ENCODE results near the gene RSRC1. TPM values are rescaled to one million over a fixed set of nuclear protein-coding genes. Genes with fewer than 3 reads are reported as not detected.
"Not testable (repeated sequence)": the region's sequence is repeated elsewhere in the genome, so short reads cannot be mapped to it uniquely, and the experiment has no call there.

Gene RSRC1
- total RNA-seq, 2 experiments from 2014 or later = 37.8 to 38.2 TPM

DNA sequence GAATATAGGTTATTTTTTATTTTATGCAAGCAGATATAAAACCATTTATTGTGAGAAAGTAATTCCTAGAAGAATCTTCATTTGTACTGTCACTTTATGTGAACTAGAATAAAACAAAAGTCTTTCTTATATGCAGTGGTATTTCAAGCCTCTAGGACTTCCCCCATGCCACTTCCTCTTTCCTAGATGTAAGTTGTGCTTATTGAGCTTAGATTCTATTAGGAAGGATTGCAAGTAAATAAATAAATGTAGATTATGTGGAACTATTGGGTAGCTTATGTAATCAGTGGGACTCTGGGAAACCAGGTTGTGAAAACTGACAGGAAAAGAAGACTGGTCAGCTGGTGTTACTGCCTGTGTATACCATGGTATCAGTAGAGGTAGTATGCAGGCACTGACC is 169.7 kb downstream of the RSRC1 start:
- ChIA-PET POLR2A (no interaction called here), CTCF (no interaction called here)

DNA sequence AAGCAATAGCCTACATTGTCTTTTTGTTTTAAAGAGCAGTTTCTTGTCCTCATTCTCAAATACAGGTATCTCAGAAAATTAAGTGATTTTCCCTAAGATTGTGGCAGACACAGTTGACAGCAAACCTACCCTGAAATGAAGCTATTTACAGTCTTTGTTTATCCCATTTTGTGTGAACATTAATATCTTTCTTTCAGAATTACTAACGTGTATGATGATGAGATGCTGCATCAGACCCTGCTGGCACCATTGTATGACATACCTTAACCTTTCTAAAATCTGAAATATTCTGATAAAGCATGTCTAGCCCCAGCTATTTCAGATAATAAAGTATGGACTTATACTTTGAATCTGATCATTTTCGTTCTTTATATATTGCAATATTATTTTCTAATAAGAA is 185.9 kb downstream of the RSRC1 start:
- POLR2A ChIA-PET = no interaction called here

DNA sequence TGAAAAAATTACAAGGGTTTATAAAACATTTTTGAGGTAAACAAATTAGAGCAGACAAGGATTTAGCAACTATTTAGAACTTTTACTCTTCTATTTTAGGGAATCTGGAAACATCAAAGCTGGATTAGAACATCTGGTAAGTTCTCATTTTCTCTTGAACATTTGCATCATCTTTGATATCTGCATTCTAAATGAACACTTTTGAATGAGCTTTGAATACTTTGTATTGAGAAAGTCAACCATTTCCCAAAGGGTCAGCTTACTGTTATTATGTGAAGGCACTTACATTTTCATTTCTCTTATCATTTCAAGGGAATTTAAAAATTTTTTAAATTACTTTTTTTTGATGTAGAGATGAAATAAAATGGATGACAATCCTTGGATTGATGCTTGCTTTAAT is 188.1 kb downstream of the RSRC1 start:
- CTCF ChIA-PET = no interaction called here
- POLR2A ChIA-PET = no interaction called here

More for the DNA sequence above, 185.9 kb downstream of the RSRC1 start:
- CTCF ChIA-PET = no interaction called here

DNA sequence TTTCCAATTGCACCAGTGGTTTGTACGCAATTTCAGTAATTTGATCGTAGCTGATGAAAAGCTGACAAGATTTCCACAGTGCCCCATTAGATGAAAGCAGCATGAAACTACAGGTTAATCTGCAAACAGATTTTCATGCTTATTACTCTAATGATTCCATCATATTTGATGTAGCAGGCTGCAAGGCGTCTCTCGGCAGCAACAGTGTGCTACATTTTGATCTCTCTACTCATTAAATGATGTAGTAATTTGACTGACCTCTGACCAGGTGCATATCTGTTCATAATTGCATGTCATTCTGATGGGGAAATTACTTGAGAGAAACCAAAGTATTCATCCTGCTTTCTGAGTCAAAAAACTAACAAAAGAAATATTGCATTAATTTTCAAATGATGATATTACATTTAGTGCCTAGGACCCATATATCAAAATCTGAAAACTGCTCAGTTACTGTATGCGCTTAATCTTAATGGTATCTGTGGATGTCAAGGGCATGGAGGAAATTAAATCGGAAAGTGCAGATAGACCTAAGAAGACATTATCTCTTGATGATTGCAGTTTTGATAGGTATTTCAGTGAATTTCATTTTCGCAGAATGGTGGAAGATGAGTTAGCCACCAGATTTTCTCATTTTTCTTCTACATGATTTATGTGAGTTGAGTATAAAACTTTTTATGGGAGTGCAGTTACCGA is 198.5 kb downstream of the RSRC1 start:
- POLR2A ChIA-PET = no interaction called here
- CTCF ChIA-PET = no interaction called here

DNA sequence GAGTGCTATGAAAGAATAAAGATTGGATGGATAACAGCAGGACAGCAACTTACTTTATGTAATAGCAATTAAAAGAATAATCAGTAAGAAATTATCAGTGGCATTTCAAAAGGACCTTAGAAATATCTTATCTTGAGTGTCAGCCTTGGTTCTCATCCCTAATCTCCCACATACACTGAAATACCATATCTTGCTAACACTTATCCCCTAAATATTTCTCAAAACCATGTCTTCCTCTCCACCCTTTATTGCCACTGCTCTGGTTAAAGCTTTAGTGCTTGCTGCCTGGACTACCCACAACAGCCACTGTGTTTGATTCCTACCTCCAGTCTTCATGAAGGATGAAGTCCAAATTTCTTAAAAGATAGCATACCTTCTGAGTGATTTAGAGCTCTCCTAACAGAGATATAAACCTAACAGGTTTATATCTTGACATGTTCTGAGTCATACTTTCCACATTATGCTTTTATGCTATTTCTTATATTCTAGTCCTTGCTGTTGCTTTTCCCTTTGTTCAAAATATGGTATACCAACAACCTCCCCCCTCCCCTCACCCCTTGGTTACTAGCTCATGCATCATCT is 202.8 kb downstream of the RSRC1 start:
- POLR2A ChIA-PET = no interaction called here

DNA sequence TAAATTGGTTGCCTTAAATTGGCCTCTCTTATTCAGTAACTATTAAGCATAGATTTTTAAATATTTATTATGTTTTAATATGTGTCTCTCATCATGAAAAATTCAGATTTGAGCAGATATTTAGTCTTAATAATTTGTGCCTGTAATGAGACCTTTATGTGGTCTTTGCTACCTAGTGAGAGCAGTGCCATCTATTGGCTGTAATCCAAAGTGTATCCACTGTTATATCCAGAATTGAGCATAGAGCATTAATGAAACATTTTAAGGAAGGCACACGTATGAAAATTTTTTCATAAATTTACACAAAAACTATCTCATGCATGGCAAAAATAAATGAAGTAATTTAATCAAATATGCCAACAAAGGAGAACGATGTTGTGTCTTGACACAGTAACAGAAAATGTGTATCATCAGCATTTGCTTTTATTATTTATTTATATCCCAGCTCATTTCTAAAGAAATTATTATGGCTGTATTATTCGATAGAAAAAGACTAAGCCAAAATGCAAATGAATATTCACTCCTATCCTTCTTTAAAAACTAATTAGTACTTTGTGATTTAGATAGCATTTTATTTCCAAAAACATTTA is 203.5 kb downstream of the RSRC1 start:
- POLR2A ChIA-PET = no interaction called here
- CTCF ChIA-PET = interaction anchor here (0.9 kb wide), 1 partner anchor 22 kb away, joined by 3 read pairs; no protein-coding TSS in a partner anchor

More for the DNA sequence above, 202.8 kb downstream of the RSRC1 start:
- CTCF ChIA-PET = no interaction called here

DNA sequence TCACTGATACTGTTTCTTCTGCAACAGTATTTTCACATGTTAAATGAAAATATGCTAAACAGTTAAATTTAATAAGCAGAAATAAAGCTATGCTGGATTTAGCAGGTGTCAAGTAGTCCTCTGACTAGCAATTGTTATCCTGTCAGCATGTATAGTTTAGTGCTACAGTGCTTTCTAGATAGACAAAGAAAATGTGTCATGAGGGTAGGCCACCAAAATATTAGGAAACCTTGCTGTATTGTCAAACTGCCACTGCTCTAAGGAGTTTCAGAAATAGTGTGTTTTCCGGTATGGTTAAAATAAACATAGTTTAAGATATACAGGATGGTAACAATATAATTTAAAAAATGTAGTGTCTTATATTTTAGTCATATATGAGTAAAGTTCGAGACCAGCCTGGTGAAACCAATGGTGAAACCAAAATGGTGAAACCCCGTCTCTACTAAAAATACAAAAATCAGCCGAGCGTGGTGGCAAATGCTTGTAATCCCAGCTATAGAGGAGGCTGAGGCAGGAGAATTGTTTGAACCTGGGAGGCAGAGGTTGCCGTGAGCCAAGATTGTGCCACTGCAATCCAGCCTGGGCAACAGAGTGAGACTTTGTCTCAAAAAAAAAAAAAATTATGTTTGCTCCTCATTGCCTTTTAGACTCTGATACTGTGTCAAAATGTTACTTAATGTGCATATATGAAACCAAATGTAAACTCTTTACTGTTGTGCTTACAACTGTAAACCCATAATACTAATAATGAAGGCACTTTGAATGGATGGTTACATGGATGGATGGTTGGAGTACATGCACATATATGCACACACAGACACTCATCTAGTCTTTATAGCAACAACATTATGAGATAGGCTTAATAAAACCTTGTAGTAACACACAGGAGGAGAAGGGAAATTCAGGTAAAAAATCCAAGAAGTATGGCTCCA is 204.8 kb downstream of the RSRC1 start:
- CTCF ChIA-PET = interaction anchor here (0.9 kb wide), 1 partner anchor 21 kb away, joined by 3 read pairs; no protein-coding TSS in a partner anchor
- POLR2A ChIA-PET = interaction anchor here (0.7 kb wide), 1 partner anchor 288 kb away, joined by 4 read pairs; no protein-coding TSS in a partner anchor

DNA sequence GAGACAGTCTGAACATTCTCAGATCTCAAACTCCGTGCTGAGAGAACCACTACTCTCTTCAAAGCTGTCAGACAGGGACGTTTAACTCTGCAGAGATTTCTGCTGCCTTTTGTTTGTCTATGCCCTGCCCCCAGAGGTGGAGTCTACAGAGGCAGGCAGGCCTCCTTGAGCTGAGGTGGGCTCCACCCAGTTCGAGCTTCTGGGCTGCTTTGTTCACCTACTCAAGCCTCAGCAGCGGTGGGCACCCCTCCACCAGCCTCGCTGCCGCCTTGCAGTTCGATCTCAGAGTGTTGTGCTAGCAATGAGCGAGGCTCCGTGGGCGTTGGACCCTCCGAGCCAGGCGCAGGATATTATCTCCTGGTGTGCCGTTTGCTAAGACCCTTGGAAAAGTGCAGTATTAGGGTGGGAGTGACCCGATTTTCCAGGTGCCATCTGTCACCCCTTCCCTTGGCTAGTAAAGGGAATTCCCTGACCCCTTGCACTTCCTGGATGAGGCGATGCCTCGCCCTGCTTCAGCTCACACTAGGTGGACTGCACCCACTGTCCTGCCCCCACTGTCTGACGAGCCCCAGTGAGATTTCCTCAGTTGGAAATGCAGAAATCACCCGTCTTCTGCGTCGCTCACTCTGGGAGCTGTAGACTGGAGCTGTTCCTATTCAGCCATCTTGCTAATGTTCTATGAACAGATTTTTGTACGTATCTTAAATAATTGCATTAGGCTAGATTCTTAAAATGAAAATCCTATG is 220.0 kb downstream of the RSRC1 start:
- CTCF ChIA-PET, POLR2A ChIA-PET: not testable (repeated sequence)

DNA sequence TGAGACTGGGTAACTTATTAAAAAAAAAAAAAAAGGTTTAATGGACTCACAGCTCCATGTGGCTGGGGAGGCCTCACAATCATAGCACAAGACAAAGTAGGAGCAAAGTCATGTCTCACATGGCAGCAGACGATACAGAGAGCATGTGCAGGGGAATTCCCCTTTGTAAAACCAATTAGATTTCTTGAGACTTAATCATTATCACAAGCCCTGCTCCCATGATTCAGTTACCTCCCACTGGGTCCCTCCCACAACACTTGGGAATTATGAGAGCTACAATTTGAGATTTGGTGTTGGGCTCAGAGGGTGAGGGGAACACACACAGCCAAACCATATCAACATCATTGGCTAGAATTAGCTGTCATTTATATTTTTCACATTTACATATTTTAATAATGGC is 221.0 kb downstream of the RSRC1 start:
- ChIA-PET CTCF (no interaction called here), POLR2A (no interaction called here)

DNA sequence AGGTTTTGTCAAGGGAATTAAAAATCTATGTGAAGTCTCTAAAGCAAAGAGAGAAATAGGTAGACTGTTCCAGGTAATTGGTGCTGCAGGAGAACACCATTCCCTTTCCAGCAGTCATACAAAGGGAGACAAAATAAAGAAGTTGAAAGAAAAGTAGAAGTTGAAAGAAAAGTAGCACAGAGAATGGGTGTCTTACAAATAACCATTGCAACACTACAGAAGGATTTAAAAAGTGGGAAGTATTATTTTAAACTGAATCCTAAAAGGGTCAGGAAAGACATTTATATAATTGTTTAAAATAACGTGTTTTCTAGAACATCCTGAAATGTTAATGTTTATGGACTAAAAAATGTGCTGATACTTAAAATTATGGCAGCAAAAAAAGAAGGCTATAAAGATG is 223.8 kb downstream of the RSRC1 start:
- CTCF ChIA-PET = no interaction called here
- POLR2A ChIA-PET = no interaction called here

DNA sequence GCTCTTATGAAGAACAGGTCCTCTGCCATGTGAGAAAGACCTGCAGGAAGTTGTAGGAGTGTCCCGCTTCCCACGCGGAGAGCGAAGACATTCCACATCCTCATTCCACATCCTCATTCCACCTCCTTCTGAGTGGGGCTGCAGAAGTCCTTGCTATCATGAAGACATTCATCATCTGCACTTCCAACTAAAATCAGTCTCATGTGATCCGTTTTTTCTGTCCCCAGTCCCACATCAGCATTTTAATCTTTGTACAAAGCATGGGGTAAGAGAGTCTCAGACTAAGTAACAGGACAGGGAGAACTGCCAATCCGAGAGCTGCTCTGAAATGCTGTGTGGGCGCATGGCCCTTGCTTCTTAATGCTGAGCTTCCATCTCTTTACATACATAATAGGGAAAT is 227.2 kb downstream of the RSRC1 start:
- CTCF ChIA-PET = no interaction called here
- POLR2A ChIA-PET = no interaction called here

DNA sequence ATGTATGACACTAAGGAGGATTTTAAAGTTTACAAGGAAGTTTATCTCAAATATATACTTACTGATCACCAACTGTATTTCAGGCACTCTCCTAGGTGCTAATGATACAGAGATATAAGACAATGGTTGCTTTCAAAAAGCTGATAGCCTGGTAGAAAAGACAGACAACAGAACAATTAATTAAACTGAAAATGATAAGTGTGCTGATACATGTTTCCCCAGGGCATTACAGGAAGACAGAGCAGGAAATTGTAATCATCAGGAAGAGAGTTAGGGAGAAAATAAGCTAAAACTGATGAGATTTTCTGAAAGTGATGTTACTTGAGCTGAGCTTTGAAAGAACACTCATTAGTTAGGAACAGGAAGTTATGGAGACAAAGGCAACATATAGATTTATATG is 229.7 kb downstream of the RSRC1 start:
- ChIA-PET CTCF (no interaction called here), POLR2A (no interaction called here)

DNA sequence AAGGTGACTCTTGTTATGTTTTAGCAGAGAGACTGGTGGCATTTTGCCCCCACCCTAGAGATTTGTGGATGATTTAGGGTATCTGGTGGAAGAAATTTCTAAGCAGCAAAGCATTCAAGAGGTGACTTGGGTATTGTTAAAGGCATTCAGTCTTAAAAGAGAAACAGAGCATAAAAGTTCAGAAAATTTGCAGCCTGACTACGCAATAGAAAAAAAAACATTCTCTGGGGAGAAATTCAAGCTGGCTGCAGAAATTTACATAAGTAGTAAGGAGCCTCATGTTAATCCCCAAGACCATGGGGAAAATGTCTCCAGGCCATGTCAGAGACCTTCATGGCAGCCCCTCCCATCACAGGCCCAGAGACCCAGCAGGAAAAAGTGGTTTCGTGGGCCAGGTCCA is 231.1 kb downstream of the RSRC1 start:
- CTCF ChIA-PET, POLR2A ChIA-PET: not testable (repeated sequence)

DNA sequence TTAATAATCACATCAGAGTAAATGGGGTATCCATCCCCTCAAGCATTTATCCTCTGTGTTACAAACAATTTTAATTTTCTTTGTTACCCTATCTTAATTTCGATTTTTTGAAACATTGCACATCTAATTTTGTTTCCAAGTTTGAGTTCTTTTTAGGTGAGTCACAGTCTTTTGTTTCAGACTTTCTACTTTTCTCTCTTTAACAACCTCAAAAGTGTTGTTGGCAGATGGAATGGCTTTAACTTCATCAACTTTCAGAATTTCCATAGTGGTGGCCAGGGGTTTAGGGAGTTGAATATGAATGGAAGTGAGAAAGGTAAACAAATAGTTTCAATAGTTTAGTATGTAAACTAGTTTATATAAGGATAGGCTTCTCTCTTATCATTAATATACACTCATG is 238.1 kb downstream of the RSRC1 start:
- CTCF ChIA-PET = no interaction called here

DNA sequence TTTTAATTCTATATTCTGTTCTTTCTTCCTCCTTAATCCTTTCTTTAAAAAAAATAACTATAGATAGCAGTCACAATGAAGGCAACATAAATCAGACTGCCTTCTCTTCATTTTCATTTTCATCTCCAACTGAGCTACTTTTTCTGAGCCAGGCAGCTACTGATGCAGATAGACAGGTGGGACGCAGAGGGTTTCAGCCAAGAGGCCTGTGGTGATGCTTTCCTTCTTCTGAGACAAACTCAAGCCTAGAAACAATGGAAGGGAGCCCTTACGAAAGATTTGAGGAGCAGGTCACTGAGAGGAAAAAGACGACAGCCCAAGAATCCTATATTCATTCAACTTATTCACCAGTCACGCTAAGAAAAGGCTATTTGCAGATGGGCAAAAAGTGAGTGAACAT is 241.1 kb downstream of the RSRC1 start:
- ChIA-PET POLR2A (no interaction called here), CTCF (no interaction called here)

More for the DNA sequence above, 238.1 kb downstream of the RSRC1 start:
- POLR2A ChIA-PET = no interaction called here

DNA sequence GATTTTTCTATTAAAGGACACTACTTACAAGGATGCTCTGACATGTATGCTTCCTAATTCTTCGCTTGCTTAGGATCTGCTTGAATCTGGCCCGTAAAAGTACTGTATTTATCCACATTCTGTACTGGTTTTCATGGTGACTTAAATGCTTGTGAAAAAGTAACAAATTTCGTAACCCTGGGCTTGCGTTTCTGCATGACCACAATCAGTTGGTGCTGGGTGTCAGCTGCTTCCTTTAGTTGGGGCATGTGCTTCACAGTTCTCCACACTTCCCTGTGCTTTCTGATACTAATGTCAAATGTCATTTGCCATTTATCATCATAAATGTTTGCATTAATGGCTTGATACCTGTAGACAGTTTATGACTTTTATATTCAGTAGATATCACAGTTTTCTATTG is 242.7 kb downstream of the RSRC1 start:
- POLR2A ChIA-PET = no interaction called here
- CTCF ChIA-PET = no interaction called here

DNA sequence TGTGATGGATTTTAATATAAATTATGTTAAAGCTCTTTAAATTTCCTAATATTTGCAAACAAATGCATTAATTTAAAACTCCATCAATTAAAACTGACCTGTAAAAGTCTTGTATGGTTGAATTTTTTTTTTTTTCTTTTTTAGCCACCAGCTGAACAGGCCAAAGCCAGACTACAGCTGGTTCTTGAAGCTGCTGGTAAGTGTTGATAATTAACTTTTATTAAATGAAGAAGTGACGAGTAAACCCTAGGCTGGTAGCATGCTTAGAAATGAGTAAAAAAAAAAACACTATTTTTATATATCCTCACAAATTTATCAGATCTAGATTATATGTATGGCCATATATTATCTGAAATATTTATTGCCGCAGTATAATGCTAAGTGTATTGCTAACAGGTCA is 244.8 kb downstream of the RSRC1 start:
- ChIA-PET CTCF (no interaction called here), POLR2A (no interaction called here)

DNA sequence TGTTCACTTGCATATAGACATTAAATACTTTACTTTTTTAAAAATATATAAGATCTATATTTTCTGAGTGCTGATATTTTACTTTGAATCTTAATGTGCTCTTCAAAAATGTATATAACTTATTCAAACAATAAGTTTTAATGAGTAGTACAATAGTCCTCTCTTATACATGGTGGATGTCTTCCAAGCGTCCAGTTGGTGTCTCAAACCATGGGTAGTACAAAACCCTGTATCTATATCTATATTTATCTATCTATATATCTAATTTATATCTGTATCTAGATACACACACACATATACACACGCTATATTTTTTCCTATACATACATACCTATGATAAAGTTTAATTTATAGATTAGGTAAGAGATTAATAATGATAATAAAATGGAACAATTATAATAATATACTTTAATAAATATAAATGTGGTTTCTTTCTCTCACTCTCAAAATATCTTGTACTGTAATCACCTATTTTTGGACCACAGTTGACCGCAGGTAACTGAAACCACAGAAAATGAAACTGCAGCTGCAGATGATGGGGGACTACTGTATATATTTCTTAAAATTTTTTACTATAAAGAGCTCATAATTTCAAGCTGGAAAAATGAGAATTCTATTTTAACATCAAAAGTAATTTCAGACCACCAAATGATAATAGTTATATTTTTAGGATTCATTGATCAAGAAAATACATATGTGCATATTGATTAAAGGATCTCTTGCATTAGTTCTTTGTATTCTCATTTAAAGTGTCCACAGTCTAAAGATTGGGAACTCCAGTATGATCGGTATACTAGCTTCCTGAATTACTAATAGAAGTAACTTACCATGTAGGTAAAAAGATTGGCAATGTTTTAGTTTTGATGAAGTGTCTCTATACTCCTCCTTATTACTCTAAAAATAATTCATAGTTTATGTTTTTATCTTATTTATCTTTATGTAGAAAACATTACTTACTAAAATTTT is 246.0 kb downstream of the RSRC1 start:
- ChIA-PET POLR2A (no interaction called here), CTCF (no interaction called here)

DNA sequence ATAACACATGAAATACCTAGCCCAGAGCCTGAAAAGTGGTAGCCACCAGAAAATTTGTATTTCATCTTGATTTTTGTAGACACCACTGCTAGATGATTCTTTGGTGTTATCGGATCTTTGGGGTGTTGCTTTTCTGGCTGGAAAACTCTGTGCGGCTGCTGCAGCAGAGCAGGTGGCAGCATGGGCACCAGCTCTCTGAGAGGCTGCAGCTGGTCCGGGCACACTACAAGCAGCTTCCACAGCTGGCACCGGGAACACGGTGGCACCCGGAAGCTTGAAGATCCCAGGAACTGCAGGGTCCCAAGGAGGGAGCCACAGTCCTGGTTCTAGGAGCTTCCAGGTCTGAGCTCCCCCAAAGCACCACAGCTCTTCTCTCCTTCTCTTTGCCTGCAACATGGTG is 249.4 kb downstream of the RSRC1 start:
- ChIA-PET CTCF (no interaction called here), POLR2A (no interaction called here)
